ENCODE measurements around the gene TRIM26.

- TF ChIP-seq ZNF263 (CRISPR knock-in tag; IDR thresholded peaks at IDR 0.05) = no peak
- TF ChIP-seq KLF6 (CRISPR knock-in tag; IDR thresholded peaks at IDR 0.05) = no peak
- no peak for TF ChIP-seq SMAD9 (CRISPR knock-in tag; IDR thresholded peaks at IDR 0.05)
- no peak for TF ChIP-seq POLR2AphosphoS5 (IDR thresholded peaks at IDR 0.05; ENCODE audit: low read depth, low read length)
These were observed 21.1 kb upstream of the TRIM26 start for GRCh38 chr6:30234356-30234755.
